ENCODE results near the gene GPC1.
A peak's percentile ranks its signal among the peaks of the same experiment; 100 is the strongest.

GPC1 gene

GRCh38 chr2:240410004-240410403 is 25.5 kb upstream of the GPC1 start:
- TF ChIP-seq CTCF (IDR thresholded peaks at IDR 0.05) = no peak
- H3K4me3 ChIP-seq = no peak overlapping the region
- H3K27ac ChIP-seq = no peak overlapping the region
- DNase-seq (ENCODE audit: low spot score) = no peak

GRCh38 chr2:240410808-240411207 is 24.7 kb upstream of the GPC1 start:
- TF ChIP-seq CTCF (IDR thresholded peaks at IDR 0.05) = no peak
- DNase-seq (ENCODE audit: low spot score) = peak; percentile 54
- Histone ChIP-seq H3K27ac (no peak overlapping the region), H3K4me3 (no peak overlapping the region)

GRCh38 chr2:240411261-240412160 is 24.0 kb upstream of the GPC1 start:
- peak; percentile 47 for DNase-seq (ENCODE audit: low spot score)
- H3K27ac ChIP-seq = no peak overlapping the region
- TF ChIP-seq CTCF (IDR thresholded peaks at IDR 0.05) = no peak
- H3K4me3 ChIP-seq = no peak overlapping the region

- Histone ChIP-seq H3K27ac (no peak overlapping the region), H3K4me3 (no peak overlapping the region)
- TF ChIP-seq CTCF (IDR thresholded peaks at IDR 0.05) = no peak
- DNase-seq (ENCODE audit: low spot score) = peak; percentile 59
These were observed 23.1 kb upstream of the GPC1 start for GRCh38 chr2:240412211-240412861.

- TF ChIP-seq CTCF (IDR thresholded peaks at IDR 0.05) = no peak
- Histone ChIP-seq H3K27ac (no peak overlapping the region), H3K4me3 (no peak overlapping the region)
- DNase-seq (ENCODE audit: low spot score) = peak; percentile 68
These were observed 22.3 kb upstream of the GPC1 start for GRCh38 chr2:240412975-240413812.

- no peak overlapping the region for H3K27ac ChIP-seq
These were observed 21.5 kb upstream of the GPC1 start for GRCh38 chr2:240413813-240414429.

More at GRCh38 chr2:240413813-240414429, 21.5 kb upstream of the GPC1 start:
- peak; percentile 26 for DNase-seq (ENCODE audit: low spot score)
- H3K4me3 ChIP-seq = no peak overlapping the region
- no peak for TF ChIP-seq CTCF (IDR thresholded peaks at IDR 0.05)

Data from coronary artery (tissue), 2 donors.